ENCODE measurements around the gene TMEM86A.

GRCh38 chr11:18676803-18677202 lies 21.8 kb upstream of the TMEM86A start:
- TF ChIP-seq CTCF (IDR thresholded peaks at IDR 0.05) = no peak
- no peak for TF ChIP-seq POLR2A (IDR thresholded peaks at IDR 0.05)

All from lower leg skin (tissue), 3 donors.